A673 (cell line): ENCODE results near the gene SEC23IP.

ENCODE experiments used
- EZH2 ChIP-seq: fragments of 200-600 bp; sonication (generic); IDR thresholded peaks from 2 replicates; pipeline ENCODE4 v1.6.1; 2017; ENCODE audit warnings: borderline replicate concordance, low read depth, mild to moderate bottlenecking, mixed read lengths, antibody characterized with exemption, low read length; ENCODE audit not compliant: poor library complexity, severe bottlenecking
- TF ChIP-seq, protein P1 (sequence below): fragments of 300-800, 200-600 bp; sonication (generic); conservative IDR thresholded peaks from 2 replicates; pipeline ENCODE4 v1.5.1; 2017; ENCODE audit warnings: low read depth, mild to moderate bottlenecking, antibody characterized with exemption, low read length, moderate library complexity, mixed read lengths

DNA sequence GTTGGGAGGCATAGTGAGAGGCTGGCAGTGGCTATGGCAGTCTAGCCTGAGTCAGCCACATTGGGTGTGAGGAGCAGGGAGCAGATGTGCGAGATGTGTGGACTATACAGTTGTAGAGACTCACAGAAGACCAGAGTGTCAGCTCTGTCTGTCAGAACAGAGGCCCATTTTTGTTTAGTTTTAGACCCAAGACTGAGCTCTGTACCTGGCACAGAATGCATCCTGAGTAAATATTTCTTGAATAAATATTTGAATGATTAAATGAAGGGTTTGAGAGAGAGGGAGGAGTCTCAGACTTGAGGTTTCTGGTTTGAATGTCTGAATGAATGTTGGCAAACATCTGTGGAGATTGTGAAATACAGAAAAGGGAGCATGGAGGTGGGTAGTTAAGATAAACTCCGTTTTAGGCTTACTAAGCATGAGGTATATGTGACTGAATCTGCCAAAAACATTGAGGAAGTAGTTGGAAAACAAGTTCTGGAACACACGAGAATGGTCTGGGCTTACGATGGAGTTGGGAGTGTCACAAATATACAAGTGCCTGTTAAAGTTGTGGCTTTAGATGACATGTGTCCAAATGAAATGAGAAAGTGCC lies 3.6 kb downstream of the SEC23IP start:
- TF ChIP-seq, protein P1, sequence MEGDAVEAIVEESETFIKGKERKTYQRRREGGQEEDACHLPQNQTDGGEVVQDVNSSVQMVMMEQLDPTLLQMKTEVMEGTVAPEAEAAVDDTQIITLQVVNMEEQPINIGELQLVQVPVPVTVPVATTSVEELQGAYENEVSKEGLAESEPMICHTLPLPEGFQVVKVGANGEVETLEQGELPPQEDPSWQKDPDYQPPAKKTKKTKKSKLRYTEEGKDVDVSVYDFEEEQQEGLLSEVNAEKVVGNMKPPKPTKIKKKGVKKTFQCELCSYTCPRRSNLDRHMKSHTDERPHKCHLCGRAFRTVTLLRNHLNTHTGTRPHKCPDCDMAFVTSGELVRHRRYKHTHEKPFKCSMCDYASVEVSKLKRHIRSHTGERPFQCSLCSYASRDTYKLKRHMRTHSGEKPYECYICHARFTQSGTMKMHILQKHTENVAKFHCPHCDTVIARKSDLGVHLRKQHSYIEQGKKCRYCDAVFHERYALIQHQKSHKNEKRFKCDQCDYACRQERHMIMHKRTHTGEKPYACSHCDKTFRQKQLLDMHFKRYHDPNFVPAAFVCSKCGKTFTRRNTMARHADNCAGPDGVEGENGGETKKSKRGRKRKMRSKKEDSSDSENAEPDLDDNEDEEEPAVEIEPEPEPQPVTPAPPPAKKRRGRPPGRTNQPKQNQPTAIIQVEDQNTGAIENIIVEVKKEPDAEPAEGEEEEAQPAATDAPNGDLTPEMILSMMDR, result no peak
- TF ChIP-seq EZH2, result no peak
